Measurements from ENCODE around the gene EDDM13. TPM values are rescaled to one million over a fixed set of nuclear protein-coding genes. Genes with fewer than 3 reads are reported as not detected.

Gene EDDM13
- total and polyA plus RNA-seq, 2 donors from 2014 or later, result 0.54 to 1.6 TPM

DNA sequence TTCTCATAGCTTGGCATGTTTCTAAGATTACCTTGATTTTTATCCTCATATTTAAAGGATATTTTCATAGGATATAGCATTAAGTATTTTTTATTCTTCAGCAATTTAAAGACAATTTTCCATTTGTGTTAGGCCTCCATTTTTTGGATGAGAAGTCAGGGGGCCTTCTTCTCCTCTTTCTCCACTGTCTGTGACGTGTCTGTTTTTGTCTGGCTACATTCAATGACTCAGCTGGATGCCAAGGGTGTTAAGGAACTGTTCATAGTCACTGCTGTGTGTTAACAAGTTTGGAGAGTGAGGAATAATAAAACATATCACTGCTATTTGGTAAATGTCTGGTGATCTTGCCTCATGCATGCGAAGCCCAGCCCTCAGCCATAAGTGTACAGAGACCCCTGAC, 84.4 kb downstream of the EDDM13 start:
- Histone ChIP-seq H3K9me3 (ENCODE audit: control insufficient read depth in 2 of 3, insufficient read depth in 1 of 3, low read length in 3 of 3) (peaks cover 3 to 4% (median 3%) of the 10 kb centered on the region in 3 donors), H3K36me3 (ENCODE audit: control insufficient read depth in 2 of 3, insufficient read depth in 3 of 3, low read length in 3 of 3) (peaks cover 0 to 3% (median 0%) of the 10 kb centered on the region in 3 donors), H3K4me3 (ENCODE audit: low read length in 3 of 3) (no peak overlapping the region), H3K27me3 (ENCODE audit: control insufficient read depth, insufficient read depth, low read length) (no peaks in the 10 kb centered on the region), H3K4me1 (ENCODE audit: control insufficient read depth in 2 of 3, insufficient read depth in 2 of 3, low read depth in 1 of 3, low read length in 3 of 3) (no peaks in the 10 kb centered on the region), H3K27ac (ENCODE audit: low read depth in 2 of 2, low read length in 2 of 2) (no peak overlapping the region), H3K9ac (ENCODE audit: low read length in 3 of 3) (no peak overlapping the region)
- TF ChIP-seq, protein P1, sequence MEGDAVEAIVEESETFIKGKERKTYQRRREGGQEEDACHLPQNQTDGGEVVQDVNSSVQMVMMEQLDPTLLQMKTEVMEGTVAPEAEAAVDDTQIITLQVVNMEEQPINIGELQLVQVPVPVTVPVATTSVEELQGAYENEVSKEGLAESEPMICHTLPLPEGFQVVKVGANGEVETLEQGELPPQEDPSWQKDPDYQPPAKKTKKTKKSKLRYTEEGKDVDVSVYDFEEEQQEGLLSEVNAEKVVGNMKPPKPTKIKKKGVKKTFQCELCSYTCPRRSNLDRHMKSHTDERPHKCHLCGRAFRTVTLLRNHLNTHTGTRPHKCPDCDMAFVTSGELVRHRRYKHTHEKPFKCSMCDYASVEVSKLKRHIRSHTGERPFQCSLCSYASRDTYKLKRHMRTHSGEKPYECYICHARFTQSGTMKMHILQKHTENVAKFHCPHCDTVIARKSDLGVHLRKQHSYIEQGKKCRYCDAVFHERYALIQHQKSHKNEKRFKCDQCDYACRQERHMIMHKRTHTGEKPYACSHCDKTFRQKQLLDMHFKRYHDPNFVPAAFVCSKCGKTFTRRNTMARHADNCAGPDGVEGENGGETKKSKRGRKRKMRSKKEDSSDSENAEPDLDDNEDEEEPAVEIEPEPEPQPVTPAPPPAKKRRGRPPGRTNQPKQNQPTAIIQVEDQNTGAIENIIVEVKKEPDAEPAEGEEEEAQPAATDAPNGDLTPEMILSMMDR (IDR thresholded peaks at IDR 0.05; ENCODE audit: borderline replicate concordance, extremely low read depth, insufficient read depth), result no peak
- intact Hi-C loops (cut with DNase I), result no loop called here
- no peak for DNase-seq
- FAIRE-seq, result no peak

Other genes starting within 250 kb of the EDDM13 start
- gene ZNF787, start 151.5 kb upstream of the EDDM13 start, total RNA-seq, result 31.9 TPM
- gene ZNF787, start 151.5 kb upstream of the EDDM13 start, polyA plus RNA-seq (ENCODE audit: insufficient read depth, low read depth, low replicate concordance), result 23.0 TPM
- gene ZNF444, start 131.5 kb upstream of the EDDM13 start, total RNA-seq, result 28.4 TPM
- gene ZNF444, start 131.5 kb upstream of the EDDM13 start, polyA plus RNA-seq (ENCODE audit: insufficient read depth, low read depth, low replicate concordance), result 39.6 TPM
- not detected for gene GALP, start 96.7 kb upstream of the EDDM13 start, total RNA-seq
- gene GALP, start 96.7 kb upstream of the EDDM13 start, polyA plus RNA-seq (ENCODE audit: insufficient read depth, low read depth, low replicate concordance), result not detected
- not detected for gene ZSCAN5B, start 75.0 kb upstream of the EDDM13 start, total RNA-seq
- gene ZSCAN5B, start 75.0 kb upstream of the EDDM13 start, polyA plus RNA-seq (ENCODE audit: insufficient read depth, low read depth, low replicate concordance), result not detected
- gene ZSCAN5C, start 70.5 kb upstream of the EDDM13 start, total RNA-seq, result not detected
- gene ZSCAN5C, start 70.5 kb upstream of the EDDM13 start, polyA plus RNA-seq (ENCODE audit: insufficient read depth, low read depth, low replicate concordance), result not detected
- 18.1 TPM for gene ZSCAN5A, start 42.1 kb downstream of the EDDM13 start, total RNA-seq
- 11.9 TPM for gene ZSCAN5A, start 42.1 kb downstream of the EDDM13 start, polyA plus RNA-seq (ENCODE audit: insufficient read depth, low read depth, low replicate concordance)
- 5.0 TPM for gene ZNF582, start 120.8 kb downstream of the EDDM13 start, total RNA-seq
- 3.8 TPM for gene ZNF582, start 120.8 kb downstream of the EDDM13 start, polyA plus RNA-seq (ENCODE audit: insufficient read depth, low read depth, low replicate concordance)
- gene ZNF583, start 131.6 kb downstream of the EDDM13 start, total RNA-seq, result 7.2 TPM
- gene ZNF583, start 131.6 kb downstream of the EDDM13 start, polyA plus RNA-seq (ENCODE audit: insufficient read depth, low read depth, low replicate concordance), result 2.5 TPM
- 8.5 TPM for gene ZNF667, start 204.6 kb downstream of the EDDM13 start, total RNA-seq
- gene ZNF667, start 204.6 kb downstream of the EDDM13 start, polyA plus RNA-seq (ENCODE audit: insufficient read depth, low read depth, low replicate concordance), result 2.9 TPM
- gene ZNF471, start 235.1 kb downstream of the EDDM13 start, total RNA-seq, result 9.3 TPM
- 2.6 TPM for gene ZNF471, start 235.1 kb downstream of the EDDM13 start, polyA plus RNA-seq (ENCODE audit: insufficient read depth, low read depth, low replicate concordance)

Data from kidney (tissue), 14 donors.